Dedifferentiated amniotic fluid mesenchymal stem cell (primary cell): ENCODE results near the gene UPK3A.
A peak's percentile ranks its signal among the peaks of the same experiment; 100 is the strongest.
"Not testable (repeated sequence)": the region's sequence is repeated elsewhere in the genome, so short reads cannot be mapped to it uniquely, and the experiment has no call there.

Experiments
- DNase-seq: peaks from one replicate; pipeline ENCODE4 v3.0.0-alpha.2; 2016; ENCODE audit errors: extremely low spot score

UPK3A gene

GRCh38 chr22:45309422-45310227 lies 24.9 kb downstream of the UPK3A start, which contains the start of gene FAM118A:
FAM118A (plus strand) TSS chr22:45309934; CDS start chr22:45322380, 12,446 bp downstream.
- peak; percentile 75 for DNase-seq

DNA sequence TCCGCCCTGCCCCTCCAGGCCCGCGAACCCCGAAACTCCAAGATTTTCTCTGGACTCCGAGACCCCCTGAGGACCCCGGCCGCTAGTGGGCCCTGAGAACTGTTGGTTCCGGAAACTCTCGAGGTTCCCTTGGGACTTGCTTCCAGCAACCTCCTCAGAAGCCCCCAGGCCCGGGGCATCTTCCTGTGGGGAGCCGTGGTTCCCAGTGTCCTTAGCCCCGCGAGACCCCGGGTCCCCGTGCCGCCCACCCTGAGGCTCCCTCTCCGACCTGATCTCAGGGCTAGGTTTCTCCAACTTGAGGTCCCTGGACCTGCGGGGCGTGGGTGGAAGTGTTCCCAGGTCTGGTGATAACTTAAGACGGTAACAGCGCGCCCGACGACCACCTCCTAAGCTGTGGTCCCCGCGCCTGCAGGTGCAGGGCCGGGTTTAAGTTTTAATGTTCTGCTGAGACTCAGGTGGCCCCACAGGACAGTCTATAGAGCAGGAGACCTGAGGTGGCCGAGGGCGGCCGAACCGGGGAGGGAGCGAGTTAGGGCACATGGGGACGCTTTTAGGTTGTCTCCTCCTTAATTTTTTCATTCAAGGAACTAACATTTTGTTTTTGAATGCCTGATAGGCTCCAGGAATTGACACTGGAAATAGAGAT lies 25.7 kb downstream of the UPK3A start:
- no peak for DNase-seq

GRCh38 chr22:45310977-45311531 lies 26.3 kb downstream of the UPK3A start:
- DNase-seq = no peak

GRCh38 chr22:45312415-45312814 lies 27.7 kb downstream of the UPK3A start:
- no peak for DNase-seq

- no peak for DNase-seq
These were observed 28.1 kb downstream of the UPK3A start for GRCh38 chr22:45312856-45313255.

- no peak for DNase-seq
These were observed 29.4 kb downstream of the UPK3A start for GRCh38 chr22:45314054-45314721.

GRCh38 chr22:45314786-45315185 lies 30.0 kb downstream of the UPK3A start:
- DNase-seq = no peak

DNA sequence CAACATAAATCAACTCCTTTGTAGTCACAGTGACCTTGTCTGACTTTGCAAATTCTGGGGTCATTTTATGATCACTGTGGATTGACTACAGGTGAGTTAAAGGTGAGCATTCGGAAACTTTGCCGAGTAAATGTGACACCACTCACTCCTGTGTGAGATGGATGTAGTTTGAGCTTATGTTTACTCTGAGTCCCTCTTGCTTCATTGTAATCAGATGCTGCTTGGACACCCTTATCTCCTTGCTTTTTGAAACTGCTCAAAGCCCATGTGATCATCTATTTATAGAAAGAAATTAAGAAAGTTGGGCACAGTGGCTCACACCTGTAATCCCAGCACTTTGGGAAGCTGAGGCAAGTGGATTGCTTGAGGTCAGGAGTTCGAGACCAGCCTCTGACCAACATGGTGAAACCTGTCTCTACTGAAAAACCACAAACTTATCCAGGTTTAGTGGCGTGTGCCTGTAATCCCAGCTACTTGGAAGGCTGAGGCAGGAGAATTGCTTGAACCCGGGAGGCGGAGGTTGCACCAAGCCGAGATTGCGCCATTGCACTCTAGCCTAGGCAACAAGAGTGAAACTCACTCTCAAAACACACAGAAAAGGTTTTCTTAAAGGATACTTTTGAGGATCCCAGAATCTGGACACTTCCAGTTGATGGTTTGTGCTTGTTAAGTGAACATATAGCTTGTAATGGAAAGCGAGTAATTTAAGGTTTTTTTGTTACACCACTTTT lies 32.2 kb downstream of the UPK3A start:
- no peak for DNase-seq

DNA sequence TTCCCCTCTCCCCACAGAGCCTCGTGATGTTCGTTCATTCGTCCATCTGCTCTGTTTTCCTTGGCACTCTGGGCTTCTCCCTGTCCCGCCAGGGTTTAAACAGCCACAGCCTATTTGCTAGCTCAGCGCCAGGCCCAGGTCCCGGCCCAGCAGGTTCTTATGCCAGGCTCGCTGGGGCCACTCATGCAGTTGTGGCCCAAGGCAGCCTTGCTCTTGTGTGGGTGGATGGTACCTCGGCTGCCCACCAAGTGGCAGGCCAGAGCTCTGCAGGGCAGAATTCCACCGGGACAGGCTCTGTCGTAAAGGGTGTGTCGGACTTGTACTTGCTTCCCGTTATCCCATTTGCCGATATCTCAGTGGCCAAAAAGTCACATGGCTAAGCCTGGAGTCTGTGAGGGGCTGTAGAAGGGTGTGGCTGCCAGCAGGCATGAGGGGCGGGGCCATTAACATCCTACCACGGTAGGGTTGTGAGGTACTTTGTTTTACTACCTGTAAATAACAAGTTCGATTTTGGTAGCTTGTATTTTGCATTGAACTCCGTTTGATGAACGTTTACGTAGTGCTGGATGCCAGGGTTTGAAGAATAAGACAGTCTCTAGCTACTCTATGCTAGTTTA lies 32.9 kb downstream of the UPK3A start:
- no peak for DNase-seq

DNA sequence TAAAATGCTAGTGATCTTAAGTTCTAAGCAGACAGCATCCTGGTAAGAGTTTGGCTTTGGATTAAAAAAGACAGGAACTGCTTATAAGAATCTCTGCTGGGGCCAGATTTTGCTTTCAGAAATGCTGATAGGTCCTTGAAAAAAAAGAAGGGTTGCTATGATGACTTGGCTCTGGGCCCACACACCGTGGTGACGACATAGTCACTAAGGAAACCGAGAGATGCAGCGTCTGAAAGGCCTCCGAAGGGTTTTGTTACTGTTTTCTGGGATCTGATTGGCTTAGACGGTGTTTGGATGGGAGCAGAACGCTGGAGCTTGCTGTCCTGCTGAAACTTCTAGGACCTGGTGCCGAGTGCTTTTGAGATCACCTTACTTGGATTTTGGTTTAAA lies 33.4 kb downstream of the UPK3A start:
- peak; percentile 92 for DNase-seq

- DNase-seq = peak; percentile 24
These were observed 34.0 kb downstream of the UPK3A start for GRCh38 chr22:45318558-45319323.

DNA sequence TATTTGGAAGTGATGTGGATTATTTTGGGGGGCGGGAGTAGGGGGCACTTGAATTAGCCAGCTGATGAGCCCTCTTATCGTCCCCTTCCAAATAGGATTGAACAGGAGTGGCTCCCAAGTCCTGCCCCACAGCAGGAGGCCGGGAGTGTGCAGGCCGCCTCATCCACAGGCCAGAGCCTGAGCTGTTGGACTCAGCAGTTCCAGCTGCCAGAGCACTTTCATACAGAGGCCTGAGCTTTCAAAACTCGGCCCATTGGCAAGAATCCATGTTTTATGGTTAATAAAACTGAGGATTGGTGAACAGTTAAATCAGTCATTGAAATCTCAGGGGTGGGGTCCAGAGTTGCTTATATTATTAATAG lies 34.6 kb downstream of the UPK3A start:
- DNase-seq = no peak

GRCh38 chr22:45320357-45320976 lies 35.7 kb downstream of the UPK3A start:
- DNase-seq = no peak

GRCh38 chr22:45321827-45322226 lies 37.1 kb downstream of the UPK3A start:
- no peak for DNase-seq

- no peak for DNase-seq
These were observed 38.2 kb downstream of the UPK3A start for GRCh38 chr22:45322873-45323525.

DNA sequence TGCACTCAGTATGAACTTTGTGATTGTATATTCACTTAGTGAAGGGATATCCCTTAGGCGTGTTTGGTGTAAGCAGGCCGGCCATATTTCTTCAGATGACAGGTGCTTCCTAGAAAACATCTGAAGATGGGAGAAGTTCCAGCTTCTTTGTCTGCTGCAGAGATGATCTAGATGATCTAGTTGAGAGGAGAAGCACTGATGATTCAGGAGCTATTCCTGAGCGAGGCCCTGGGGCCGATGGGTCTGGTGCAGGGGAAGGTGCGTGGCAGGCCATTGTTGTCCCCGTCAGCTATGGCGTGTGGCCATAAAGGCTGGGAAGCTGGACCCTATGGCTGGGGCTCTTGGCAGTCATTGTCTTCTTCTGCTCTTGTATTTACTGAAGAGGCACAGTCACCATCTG lies 38.9 kb downstream of the UPK3A start:
- no peak for DNase-seq

DNA sequence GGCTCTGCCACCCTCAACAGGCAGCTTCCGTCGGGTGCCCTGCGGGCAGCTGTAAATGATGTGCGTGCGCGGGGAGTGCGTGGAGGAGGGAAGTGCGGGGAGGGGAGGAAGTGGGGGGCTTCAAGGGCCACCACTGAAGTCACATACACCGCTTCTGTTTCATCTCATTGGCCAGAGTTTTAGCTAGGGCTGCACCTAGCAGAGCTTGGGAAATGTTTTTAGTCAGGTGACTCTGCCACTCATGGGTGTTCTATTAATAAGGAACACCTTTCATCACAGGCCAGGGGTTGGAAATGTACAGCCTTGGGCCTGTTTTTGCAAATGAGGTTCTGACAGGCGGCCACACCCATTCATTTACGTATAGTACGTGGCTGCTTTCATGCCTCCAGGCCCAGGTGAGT lies 39.6 kb downstream of the UPK3A start:
- DNase-seq = no peak

GRCh38 chr22:45328261-45328660 lies 43.5 kb downstream of the UPK3A start:
- DNase-seq = not testable (repeated sequence)

- DNase-seq = no peak
These were observed 44.2 kb downstream of the UPK3A start for GRCh38 chr22:45328822-45329529.
